T-helper 9 cell (primary cell): Measurements from ENCODE around the gene TNFAIP8L3.
"Not testable (repeated sequence)": the region's sequence is repeated elsewhere in the genome, so short reads cannot be mapped to it uniquely, and the experiment has no call there.

Experiments used
- DNase-seq: peaks from one replicate; pipeline ENCODE4 v3.0.0-alpha.2; 2020

The TNFAIP8L3 gene

DNA sequence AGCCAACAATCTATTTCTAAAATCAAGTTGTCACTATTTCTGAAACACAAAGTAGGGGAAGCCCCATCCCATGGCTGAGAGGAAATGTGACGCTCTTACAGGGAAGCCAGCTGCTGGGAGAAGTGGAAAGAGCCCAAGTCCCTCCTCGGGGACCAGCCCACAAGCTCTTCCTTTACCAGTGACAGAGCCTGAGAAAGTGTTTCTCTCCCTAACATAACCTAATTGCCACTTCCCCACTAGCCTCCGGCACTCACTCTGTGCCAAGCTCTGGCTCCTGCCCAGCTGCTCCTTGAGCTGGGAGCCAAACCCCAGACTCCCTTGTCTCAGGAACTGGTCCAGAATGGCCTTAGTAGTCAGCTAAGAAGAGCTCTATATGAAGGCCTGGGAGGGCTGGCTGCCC lies 42.9 kb downstream of the TNFAIP8L3 start:
- DNase-seq: no peak

DNA sequence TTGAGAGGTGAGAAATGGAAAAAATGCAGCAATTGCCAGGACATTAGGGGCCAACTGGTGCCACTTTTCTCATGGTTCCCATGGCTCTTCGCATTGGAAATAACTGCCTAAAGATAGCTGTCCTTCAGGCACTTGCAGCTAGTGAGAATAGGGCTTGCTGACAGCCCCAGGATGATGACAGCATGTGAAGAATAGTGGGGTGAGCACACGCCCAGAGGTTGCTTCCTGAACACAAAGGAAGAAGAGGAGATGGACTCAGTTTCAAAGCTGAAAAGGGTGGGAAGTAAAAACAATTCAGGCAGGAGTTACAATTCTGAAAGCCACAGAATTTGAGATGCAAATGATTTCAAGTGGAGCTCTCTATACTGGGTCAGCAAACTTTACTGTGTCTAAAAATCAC lies 45.6 kb downstream of the TNFAIP8L3 start:
- DNase-seq: no peak

DNA sequence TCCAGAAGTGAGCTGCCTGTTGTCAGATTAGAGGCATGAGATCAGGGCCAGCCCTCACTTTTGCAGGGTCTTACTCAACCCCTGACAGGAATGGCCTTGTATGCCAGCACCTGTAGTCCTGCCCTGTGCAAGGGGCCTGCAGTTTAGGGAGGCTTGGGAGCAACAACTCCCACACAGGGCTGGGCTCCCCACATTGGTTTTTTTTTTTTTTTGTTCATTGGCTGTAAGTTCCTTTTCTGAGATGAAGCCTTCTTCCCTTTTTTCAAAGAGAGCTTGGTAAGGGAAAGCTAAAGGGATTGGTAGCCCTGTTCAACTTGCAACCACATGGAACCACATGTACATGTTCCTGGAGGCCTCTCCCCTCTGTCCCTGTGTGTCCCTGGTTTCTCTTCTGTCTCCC lies 46.4 kb downstream of the TNFAIP8L3 start:
- no peak for DNase-seq

DNA sequence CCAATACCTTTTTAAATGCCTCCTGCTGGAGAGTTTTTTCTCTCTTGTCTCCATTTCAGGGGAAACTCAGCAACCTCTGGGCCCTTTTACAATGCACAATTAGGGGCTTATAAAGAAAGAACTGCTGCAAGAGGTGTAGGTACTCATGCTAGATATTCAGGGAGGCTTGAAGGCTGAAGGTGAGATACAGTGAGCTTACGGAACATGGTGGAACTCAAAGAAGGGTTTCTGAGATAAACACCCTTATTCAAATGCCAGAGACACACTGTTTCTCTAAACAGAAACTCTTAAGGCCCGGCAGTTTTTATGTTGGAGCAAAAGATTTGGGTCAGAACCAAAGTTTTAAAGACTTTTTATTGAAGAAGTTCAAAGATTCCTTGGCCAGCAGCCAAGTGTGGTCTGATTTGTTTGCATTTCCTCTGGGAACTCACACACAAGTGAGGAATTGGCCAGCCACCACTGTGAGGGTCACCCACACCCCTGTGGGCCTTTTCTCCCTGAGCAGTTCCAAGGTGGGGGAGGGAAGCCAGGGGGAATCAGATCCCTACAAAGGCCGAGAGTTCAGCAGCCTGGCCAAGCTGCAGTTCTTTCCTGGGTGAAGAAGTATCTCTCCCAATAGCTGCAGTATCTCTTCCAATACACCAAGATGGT lies 47.8 kb downstream of the TNFAIP8L3 start:
- no peak for DNase-seq

DNA sequence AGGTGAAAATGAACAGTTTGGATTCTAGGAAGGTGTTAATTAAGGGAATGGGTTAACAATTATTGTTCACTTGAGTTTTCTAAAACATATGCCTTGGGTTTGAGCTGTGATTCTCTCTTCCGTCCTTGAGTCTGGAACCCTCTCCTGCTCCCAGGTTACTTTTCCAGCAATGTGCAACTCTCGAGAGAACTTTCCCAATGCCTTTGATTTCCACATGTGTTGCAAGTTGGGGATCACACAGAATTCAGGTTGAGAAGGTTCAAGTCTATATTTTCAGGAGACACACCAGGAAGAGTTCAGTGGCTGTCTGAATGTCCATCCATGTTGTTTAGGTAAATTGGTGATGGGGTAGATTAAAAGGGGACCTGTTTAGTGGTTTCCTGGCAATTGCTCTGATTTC lies 48.7 kb downstream of the TNFAIP8L3 start:
- no peak for DNase-seq

DNA sequence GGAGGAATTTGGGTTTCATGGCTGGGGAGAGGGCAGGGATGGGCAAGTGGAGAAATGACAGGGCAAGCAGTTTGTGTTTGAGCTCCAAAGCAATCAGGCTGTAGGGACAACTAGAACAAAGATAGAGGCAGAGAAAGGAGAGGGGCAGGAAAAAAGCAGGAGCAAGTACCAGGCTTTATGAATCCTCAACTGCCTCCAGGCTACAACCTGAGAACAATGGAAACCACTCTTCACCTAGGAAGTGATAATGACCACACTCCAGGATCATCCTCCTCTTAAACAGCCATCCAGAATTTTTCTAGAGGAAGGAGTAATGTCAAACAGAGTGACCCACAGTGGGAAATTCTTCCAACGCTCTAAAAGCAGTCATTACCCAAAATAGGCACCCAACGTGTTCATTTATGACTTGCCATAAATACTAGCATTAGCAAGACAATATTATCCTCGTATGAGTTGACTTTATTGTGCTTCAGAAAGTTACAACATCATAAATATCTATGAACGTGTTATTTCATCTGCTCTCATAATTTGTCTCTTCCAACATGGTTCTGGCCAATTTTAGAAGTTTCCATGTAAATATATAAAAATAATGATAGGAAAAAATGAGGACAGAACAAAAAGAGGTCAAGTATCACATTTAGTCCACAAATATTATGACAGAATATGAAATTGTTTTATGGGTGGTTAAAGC lies 50.5 kb downstream of the TNFAIP8L3 start:
- DNase-seq: no peak

DNA sequence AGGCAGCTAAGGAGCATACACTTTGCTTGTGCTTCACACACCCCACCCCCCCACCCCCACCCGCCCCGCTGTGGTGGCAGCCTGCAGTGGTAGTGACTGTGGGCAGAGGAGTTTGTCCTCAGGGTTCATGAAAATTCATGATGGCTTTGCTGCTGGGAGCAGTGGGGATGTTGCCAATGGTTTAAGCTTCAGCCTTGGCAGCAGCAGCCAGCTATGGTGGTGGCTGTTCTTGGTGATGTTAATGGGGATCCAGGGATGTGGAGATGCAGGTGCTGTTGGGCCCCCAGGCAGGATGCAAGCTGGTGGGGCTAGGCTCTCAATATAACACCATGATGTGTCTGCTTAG lies 55.8 kb downstream of the TNFAIP8L3 start:
- no peak for DNase-seq

DNA sequence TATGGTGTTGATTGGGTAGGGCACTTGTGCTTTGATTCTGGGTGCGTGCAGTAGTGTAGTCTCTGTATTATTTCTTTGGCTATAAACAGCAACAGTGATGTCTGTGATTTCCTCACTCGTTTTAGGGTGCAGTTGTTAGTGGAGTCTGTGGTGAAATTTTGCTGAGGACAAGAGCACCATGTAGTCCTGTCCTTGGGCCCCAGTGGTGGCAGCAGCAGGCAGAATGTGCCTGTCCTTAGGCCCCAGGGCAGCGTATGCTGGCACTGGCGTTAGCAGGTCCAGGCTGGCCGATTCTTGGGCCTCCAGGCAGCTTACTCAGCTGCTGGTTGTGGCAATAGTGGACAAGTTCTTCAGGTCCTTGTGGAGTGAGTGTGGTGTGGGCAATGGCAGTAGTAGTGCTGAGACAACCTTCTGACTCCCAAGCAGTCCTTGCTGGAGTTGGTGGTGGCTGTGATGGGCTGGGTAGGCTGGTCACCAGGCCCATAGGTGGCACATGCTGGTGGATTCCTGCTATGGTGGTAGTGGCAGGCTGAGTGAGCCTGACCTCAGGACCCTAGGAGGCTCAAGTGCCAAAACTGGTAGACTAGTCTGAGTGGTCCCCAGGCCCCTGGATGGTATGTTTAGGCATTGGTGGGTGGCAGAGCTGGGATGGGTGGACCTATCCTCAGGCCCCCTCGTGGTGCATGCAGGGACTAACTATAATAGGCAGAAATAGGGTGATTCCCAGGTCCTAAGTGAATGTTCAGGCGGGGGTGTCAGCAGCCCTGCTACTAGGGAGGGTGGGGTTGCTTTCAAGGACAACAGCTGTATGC lies 56.3 kb downstream of the TNFAIP8L3 start:
- DNase-seq: no peak

DNA sequence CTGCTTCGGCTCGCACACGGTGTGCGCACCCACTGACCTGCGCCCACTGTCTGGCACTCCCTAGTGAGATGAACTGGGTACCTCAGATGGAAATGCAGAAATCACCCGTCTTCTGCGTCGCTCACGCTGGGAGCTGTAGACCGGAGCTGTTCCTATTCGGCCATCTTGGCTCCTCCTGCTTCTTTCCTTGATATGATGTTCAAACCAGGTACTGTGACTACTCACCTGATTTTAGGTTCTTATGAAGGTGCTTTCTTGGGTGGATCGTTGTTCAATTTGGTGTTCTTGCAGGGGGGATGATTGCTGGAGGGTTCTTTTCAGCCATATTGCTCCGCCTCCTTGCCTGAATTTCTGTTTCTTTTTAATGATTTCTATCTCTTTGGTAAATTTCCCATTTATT lies 57.2 kb downstream of the TNFAIP8L3 start:
- not testable (repeated sequence) for DNase-seq

DNA sequence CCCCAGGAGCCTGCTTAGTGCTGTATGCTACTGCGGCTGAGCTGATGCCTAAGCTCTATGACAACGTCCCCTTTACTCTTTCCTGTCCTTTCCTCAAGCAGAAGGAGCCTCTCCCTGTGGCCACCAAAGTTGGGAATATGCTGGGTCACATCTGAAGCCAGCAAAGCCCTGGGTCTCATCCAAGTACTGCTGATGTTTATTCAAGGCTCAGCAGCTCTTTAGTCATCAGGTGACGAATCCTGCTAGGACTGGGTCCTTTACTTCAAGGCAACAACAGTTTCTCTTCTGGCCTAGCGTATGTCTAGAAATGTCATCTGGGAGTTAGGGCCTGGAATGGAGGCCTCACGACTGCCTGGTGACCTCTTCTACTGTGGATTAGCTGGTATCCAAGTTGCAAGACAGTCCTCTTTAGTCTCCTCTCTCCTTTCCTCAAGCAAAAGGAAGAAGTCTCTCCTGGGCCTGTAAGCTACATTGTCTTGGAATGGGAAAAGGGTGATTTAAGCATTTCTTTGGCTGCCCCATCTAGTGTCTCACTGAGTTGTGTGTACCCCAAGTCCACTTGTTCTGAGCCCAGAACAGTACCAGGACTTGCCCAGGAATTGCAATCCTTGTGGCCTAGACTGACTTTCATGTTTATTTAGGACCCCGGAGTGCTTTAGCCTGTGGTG lies 63.9 kb downstream of the TNFAIP8L3 start:
- no peak for DNase-seq

DNA sequence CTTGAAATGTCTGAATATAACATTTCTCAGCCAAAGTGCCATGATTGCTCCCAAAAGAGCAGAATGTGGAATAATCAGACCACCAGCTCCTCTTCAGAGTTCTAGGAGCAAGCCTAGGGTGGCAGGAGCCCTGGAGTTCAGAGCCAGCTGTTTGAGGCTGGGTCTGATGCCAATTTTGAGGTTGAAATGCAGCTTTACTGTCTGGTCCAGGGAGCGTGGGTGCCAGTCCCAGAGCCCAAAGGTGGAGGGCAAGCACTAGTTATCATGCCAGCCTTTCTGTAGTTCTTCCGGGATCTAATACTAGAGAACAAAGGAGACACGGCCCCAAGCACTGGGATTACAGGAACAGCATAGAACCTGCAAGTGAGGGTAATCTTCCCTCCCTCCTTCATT lies 69.3 kb downstream of the TNFAIP8L3 start:
- no peak for DNase-seq

DNA sequence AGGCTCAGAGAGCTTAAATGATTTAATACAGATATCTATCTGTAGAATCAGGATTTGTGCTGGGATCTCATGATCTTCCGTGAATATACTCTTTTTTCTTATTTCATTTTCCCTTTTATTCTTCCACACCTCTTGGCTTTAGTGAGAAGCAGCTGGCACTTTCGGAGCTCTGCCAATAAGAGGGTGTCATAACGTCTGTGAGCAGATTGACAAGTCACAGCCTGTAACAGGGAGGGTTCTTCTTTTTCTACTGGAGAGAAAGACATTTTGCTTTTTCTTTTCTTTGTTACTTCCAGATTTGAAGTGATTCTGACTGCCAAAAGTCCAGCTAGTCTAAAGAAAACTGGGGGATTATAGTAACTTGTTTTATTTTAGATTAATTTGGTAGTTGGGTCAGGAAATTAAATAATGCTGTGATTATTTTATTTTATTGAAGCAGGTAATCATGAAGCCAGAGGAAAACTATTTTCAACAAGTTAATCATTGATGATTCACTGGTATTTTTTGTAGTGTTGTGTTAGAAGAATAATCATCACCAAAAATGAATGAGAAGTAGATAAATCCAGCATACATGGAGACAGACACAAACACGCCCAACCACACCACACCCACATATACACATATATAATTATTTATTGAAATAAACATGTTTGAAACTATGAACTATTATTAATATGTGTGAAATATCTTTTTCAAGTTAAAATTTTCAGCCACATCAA lies 69.8 kb downstream of the TNFAIP8L3 start:
- no peak for DNase-seq

DNA sequence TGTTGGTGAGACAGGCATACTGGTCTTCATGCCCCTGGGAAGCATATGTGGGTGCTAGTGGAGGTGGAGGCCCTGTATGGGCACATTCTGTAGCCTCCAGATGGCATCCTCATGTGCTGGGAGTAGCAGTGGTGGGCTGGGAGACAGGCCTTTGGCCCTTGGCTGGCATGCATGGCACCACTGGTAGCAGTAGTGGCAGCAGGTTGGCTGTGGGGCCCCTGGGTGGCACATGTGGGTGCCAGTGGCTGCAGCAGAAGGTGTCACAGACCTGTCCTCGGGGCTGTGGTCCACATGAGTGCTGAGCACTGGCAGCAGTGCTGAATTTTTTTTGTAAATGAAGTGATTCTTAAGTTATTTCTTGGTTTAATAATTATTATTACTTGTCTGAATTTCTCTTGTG lies 71.2 kb downstream of the TNFAIP8L3 start:
- DNase-seq: no peak

DNA sequence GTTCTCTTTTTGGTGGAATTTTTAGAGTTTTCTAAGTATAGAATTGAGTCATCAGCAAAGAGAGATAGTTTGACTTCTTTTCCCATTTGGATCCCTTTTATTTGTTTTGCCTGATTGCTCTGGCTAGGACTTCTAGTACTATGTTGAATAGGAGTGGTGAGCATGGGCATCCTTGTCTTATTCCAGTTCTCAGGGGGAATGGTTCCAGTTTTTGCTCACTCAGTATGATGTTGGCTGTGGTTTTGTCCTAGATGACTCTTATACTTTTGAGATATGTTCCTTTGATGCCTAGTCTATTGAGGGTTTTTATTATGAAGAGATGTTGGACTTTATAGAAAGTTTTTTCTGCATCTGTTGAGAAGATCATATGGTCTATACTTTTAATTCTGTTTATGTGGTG lies 72.5 kb downstream of the TNFAIP8L3 start:
- DNase-seq: no peak

DNA sequence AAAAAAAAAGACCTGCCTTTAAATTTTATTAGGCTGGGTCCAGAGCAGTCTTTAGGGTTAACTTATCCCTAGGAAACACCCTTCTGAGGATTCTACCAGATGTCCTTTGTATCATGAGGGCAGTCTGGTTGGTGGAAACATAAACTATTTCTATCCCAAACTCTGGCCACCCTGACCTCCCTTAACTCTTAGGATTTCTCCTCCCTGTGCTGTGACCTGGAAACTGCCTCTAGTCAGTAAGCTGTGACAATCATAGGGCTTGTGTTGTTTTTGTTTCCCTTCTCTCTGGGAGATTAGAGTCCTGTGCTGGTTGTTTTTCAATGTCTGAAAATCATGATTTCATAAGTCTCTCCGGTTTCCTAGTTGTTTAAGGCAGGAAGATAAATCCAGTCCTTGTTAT lies 78.1 kb downstream of the TNFAIP8L3 start:
- no peak for DNase-seq

DNA sequence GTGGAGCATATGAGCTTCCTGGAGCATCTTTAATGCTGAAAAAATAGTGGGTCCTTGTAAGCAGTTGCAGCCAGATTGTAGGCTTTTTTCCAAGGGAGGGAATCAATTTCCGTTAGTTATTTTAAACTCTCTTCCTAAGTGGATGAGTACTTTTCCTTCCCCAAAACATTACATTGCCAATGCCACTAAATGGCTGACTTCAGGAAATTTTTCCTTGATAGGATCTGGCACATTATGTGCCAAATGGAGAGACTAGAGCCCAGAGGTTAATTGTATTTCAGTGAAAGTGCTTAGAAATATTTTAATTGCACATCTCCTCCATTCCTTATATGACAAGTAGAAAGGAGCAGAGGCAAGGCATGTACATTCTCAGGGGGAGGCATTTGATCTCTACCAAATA lies 83.5 kb downstream of the TNFAIP8L3 start:
- no peak for DNase-seq

DNA sequence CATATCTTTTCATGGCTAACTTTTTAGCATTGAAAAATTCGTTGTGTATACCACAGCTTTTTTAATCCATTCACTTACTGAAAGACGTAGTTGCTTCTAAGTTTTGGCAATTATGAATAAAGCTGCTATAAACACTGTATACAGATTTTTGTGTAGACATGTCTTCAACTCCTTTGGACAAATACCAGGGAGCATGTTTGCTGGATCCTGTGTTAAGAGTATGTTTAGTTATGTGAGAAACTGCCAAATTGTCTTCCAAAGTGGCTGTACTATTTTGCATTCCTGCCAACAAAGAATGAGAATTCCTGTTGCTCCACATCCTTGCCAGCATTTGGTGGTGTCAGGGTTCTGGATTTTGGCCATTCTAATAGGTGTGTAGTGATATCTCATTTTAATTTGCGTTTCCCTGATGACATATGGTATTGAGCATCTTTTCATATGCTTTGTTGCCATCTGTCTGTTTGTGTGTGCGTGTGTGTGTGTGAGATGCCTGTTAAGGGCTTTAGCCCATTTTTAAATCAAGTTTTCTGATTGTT lies 87.5 kb downstream of the TNFAIP8L3 start:
- DNase-seq: no peak
